SK-N-SH (cell line): Measurements from ENCODE around the gene MREG. TPM values are rescaled to one million over a fixed set of nuclear protein-coding genes. Genes with fewer than 3 reads are reported as not detected.

ENCODE experiments used
- CTCF ChIA-PET: fragments of 300-600, 350-600 bp; formaldehyde crosslinking; extraction: SDS; loops from one replicate; lab custom pipeline; 2021; lab: Yijun Ruan, JAX
- POLR2A ChIA-PET: fragments of 350-600 bp; sonication (Branson Sonifier 250); formaldehyde crosslinking; extraction: SDS; loops from one replicate; lab custom pipeline; 2020; ENCODE audit warnings: antibody characterized with exemption, inconsistent platforms; lab: Yijun Ruan, JAX
- DNase-seq: peaks from one replicate; pipeline ENCODE4 v3.0.0; 2012
- H2AFZ ChIP-seq: fragments of 200-600 bp; sonication (generic); 2 replicates; pipeline ENCODE4 v1.8.1; 2016; ENCODE audit warnings: antibody characterized with exemption, mild to moderate bottlenecking, low read depth
- H3F3A ChIP-seq: fragments of 200-600 bp; sonication (generic); replicated peaks from 2 replicates; pipeline ENCODE3; 2016; ENCODE audit warnings: antibody characterized with exemption, mild to moderate bottlenecking; ENCODE audit not compliant: insufficient read depth
- H3K27ac ChIP-seq, 2 experiments: fragments of 200-500 bp in 1 of 2; fragments of 200-600 bp in 1 of 2; sonication (Bioruptor generic) in 1 of 2; sonication (generic), shearing (Covaris generic) in 1 of 2; 2 replicates each; pipeline versions ENCODE4 v1.5.1 to v1.6.1; 2014 to 2016; ENCODE audit warnings: low read depth in 2 of 2, inconsistent platforms in 1 of 2, low read length in 1 of 2, mild to moderate bottlenecking in 1 of 2, mixed read lengths in 1 of 2
- H3K27me3 ChIP-seq: fragments of 200-600 bp; sonication (generic), shearing (Covaris generic); 2 replicates; pipeline ENCODE4 v1.6.1; 2016; ENCODE audit warnings: mixed run types; ENCODE audit not compliant: insufficient read depth
- H3K36me3 ChIP-seq, 2 experiments: fragments of 200-500 bp in 1 of 2; fragments of 200-600 bp in 1 of 2; sonication (Bioruptor generic) in 1 of 2; sonication (generic) in 1 of 2; replicated peaks in 1 of 2; 2 replicates each; pipeline versions ENCODE3 to v1.5.1; 2014 to 2016; ENCODE audit warnings: low read length in 1 of 2, mild to moderate bottlenecking in 1 of 2; ENCODE audit not compliant: insufficient read depth in 2 of 2, control insufficient read depth in 1 of 2
- H3K4me1 ChIP-seq, 2 experiments: fragments of 200-500 bp in 1 of 2; fragments of 200-600 bp in 1 of 2; sonication (Bioruptor generic) in 1 of 2; sonication (generic), shearing (Covaris generic) in 1 of 2; 2 replicates each; pipeline versions ENCODE4 v1.5.1 to v1.6.1; 2014 to 2016; ENCODE audit warnings: low read depth in 1 of 2, low read length in 1 of 2, mixed run types in 1 of 2; ENCODE audit not compliant: insufficient read depth in 2 of 2, control insufficient read depth in 1 of 2
- H3K4me2 ChIP-seq: fragments of 200-600 bp; sonication (generic), shearing (Covaris generic); 2 replicates; pipeline ENCODE4 v1.6.1; 2017; ENCODE audit warnings: mixed run types
- H3K4me3 ChIP-seq, 2 experiments: fragments of 200-500 bp in 1 of 2; fragments of 200-600 bp in 1 of 2; sonication (Bioruptor generic) in 1 of 2; sonication (generic), shearing (Covaris generic) in 1 of 2; 2 replicates each; pipeline versions ENCODE4 v1.5.1 to v1.8.1; 2014 to 2016; ENCODE audit warnings: low read depth in 2 of 2, inconsistent platforms in 1 of 2, low read length in 1 of 2, mild to moderate bottlenecking in 1 of 2, mixed read lengths in 1 of 2, moderate library complexity in 1 of 2
- H3K79me2 ChIP-seq: fragments of 200-600 bp; sonication (generic); 2 replicates; pipeline ENCODE4 v1.8.1; 2017; ENCODE audit warnings: mild to moderate bottlenecking; ENCODE audit not compliant: insufficient read depth
- H3K9ac ChIP-seq: fragments of 200-600 bp; sonication (generic); 2 replicates; pipeline ENCODE4 v1.6.1; 2017; ENCODE audit warnings: mixed run types
- H3K9me2 ChIP-seq: fragments of 200-600 bp; sonication (generic); 2 replicates; pipeline ENCODE4 v1.6.1; 2017; ENCODE audit warnings: mixed run types
- H3K9me3 ChIP-seq: fragments of 200-600 bp; sonication (generic); 2 replicates; pipeline ENCODE4 v1.6.1; 2017; ENCODE audit warnings: mixed run types, mild to moderate bottlenecking, moderate library complexity
- H4K20me1 ChIP-seq: fragments of 200-600 bp; sonication (generic); 2 replicates; pipeline ENCODE4 v1.6.1; 2017; ENCODE audit warnings: mild to moderate bottlenecking, mixed run types; ENCODE audit not compliant: insufficient read depth
- CHD2 ChIP-seq: fragments of 150-350 bp; IDR thresholded peaks from 2 replicates; pipeline ENCODE4 v1.6.1; 2018; ENCODE audit warnings: low read length; ENCODE audit not compliant: partially characterized antibody
- ELF1 ChIP-seq: IDR thresholded peaks from 2 replicates; pipeline ENCODE4 v1.4.0; 2012
- EP300 ChIP-seq, 2 experiments: IDR thresholded peaks; 2 replicates each; pipeline versions ENCODE4 v1.4.0 to v1.6.1; 2012; ENCODE audit warnings: borderline replicate concordance in 1 of 2, low read depth in 1 of 2, low read length in 1 of 2
- EZH2phosphoT487 ChIP-seq: fragments of 200-600 bp; sonication (generic); IDR thresholded peaks from 2 replicates; pipeline ENCODE4 v1.6.1; 2017; ENCODE audit warnings: low read depth, mixed run types, mild to moderate bottlenecking, antibody characterized with exemption, moderate library complexity, borderline replicate concordance
- FOXJ3 ChIP-seq: sonication (generic); formaldehyde crosslinking; IDR thresholded peaks from 2 replicates; pipeline ENCODE4 v1.5.1; 2020; ENCODE audit warnings: mild to moderate bottlenecking, missing genetic modification reagents
- FOXM1 ChIP-seq: IDR thresholded peaks from 2 replicates; pipeline ENCODE4 v1.4.0; 2012; ENCODE audit warnings: low read depth, mild to moderate bottlenecking
- GATA2 ChIP-seq: sonication (generic); formaldehyde crosslinking; IDR thresholded peaks from 2 replicates; pipeline ENCODE4 v1.5.0; 2020; ENCODE audit warnings: mild to moderate bottlenecking, missing genetic modification reagents
- MXI1 ChIP-seq: IDR thresholded peaks from 2 replicates; pipeline ENCODE4 v1.6.1; 2012; ENCODE audit warnings: mild to moderate bottlenecking, low read depth, low read length, improper control_type of control experiment
- RFX5 ChIP-seq: IDR thresholded peaks from 2 replicates; pipeline ENCODE4 v1.6.1; 2012; ENCODE audit warnings: mild to moderate bottlenecking, improper control_type of control experiment, low read length
- RXRA ChIP-seq: IDR thresholded peaks from 2 replicates; pipeline ENCODE4 v1.4.0; 2012; ENCODE audit warnings: low read depth, mild to moderate bottlenecking, borderline replicate concordance
- SIN3A ChIP-seq: IDR thresholded peaks from 2 replicates; pipeline ENCODE4 v1.6.1; 2012; ENCODE audit warnings: low read depth, mild to moderate bottlenecking, low read length, moderate library complexity, borderline replicate concordance
- TAF1 ChIP-seq: IDR thresholded peaks from 2 replicates; pipeline ENCODE4 v1.6.1; 2012; ENCODE audit warnings: low read depth, mild to moderate bottlenecking, low read length, moderate library complexity, borderline replicate concordance
- TCF12 ChIP-seq: IDR thresholded peaks from 2 replicates; pipeline ENCODE4 v1.4.0; 2012
- USF1 ChIP-seq: IDR thresholded peaks from 2 replicates; pipeline ENCODE4 v1.4.0; 2012; ENCODE audit warnings: low read depth, borderline replicate concordance
- USF2 ChIP-seq: fragments of 150-350 bp; IDR thresholded peaks from 2 replicates; pipeline ENCODE4 v1.6.1; 2017; ENCODE audit warnings: antibody characterized with exemption, low read length, low read depth, borderline replicate concordance
- WGBS: methylation state at CpG from one replicate; pipeline ENCODE4 v1.1.6; 2017; ENCODE audit warnings: low lambda C conversion rate; 5-methylcytosine and 5-hydroxymethylcytosine counted together
- polyA plus RNA-seq, 3 experiments: library from polyadenylated mRNA; depleted of rRNA; stranded (reverse); fragments of >200 nt; gene quantifications; 2 replicates each; pipeline ENCODE4 v1.2.3, GENCODE V29; 2012
- TF ChIP-seq, protein P1 (sequence below): fragments of 200-600 bp; sonication (generic); IDR thresholded peaks from 2 replicates; pipeline ENCODE4 v1.6.1; 2017; ENCODE audit warnings: antibody characterized with exemption, mild to moderate bottlenecking, moderate library complexity
- TF ChIP-seq, protein P2 (sequence below): IDR thresholded peaks from 2 replicates; pipeline ENCODE4 v1.4.0; 2012; ENCODE audit warnings: low read depth

The MREG gene
- polyA plus RNA-seq, 1 of the 3 experiments (the other 2 are of a cell fraction) = 2.5 TPM

GRCh38 chr2:216008387-216008786 is 5.0 kb downstream of the MREG start:
- TF ChIP-seq GATA2 (CRISPR knock-in tag) (no peak), FOXJ3 (no peak), ELF1 (no peak), EZH2phosphoT487 (no peak), SIN3A (no peak), RFX5 (no peak), TCF12 (no peak), RXRA (no peak), CHD2 (no peak), TAF1 (no peak), FOXM1 (no peak), USF2 (no peak), EP300 (IDR thresholded peaks at IDR 0.05; ENCODE audit: borderline replicate concordance in 1 of 2, low read depth in 1 of 2, low read length in 1 of 2) (no peak), USF1 (no peak), MXI1 (no peak)
- TF ChIP-seq, protein P1, sequence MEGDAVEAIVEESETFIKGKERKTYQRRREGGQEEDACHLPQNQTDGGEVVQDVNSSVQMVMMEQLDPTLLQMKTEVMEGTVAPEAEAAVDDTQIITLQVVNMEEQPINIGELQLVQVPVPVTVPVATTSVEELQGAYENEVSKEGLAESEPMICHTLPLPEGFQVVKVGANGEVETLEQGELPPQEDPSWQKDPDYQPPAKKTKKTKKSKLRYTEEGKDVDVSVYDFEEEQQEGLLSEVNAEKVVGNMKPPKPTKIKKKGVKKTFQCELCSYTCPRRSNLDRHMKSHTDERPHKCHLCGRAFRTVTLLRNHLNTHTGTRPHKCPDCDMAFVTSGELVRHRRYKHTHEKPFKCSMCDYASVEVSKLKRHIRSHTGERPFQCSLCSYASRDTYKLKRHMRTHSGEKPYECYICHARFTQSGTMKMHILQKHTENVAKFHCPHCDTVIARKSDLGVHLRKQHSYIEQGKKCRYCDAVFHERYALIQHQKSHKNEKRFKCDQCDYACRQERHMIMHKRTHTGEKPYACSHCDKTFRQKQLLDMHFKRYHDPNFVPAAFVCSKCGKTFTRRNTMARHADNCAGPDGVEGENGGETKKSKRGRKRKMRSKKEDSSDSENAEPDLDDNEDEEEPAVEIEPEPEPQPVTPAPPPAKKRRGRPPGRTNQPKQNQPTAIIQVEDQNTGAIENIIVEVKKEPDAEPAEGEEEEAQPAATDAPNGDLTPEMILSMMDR = no peak
- TF ChIP-seq, protein P2, sequence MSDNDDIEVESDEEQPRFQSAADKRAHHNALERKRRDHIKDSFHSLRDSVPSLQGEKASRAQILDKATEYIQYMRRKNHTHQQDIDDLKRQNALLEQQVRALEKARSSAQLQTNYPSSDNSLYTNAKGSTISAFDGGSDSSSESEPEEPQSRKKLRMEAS = no peak
- ChIA-PET CTCF (interaction anchor here (1.1 kb wide), 1 partner anchor 23 kb away, joined by 3 read pairs; no protein-coding TSS in a partner anchor), POLR2A (no interaction called here)
- H4K20me1 ChIP-seq = no peaks in the 10 kb centered on the region
- H3K79me2 ChIP-seq = no peaks in the 10 kb centered on the region; the same call in 1 of the 2 replicates
- no peak overlapping the region for H3K4me2 ChIP-seq
- DNase-seq = no peak
- H3K9ac ChIP-seq = no peak overlapping the region
- H3K9me2 ChIP-seq = no peaks in the 10 kb centered on the region
- no peak overlapping the region for H2AFZ ChIP-seq
- 81% methylated on average over 3 of the region's 3 CpGs for WGBS
- no peaks in the 10 kb centered on the region for H3K9me3 ChIP-seq
- H3F3A ChIP-seq = peaks cover 13% of the 10 kb centered on the region
- no peaks in the 10 kb centered on the region for H3K27me3 ChIP-seq
- H3K4me3 ChIP-seq = no peak overlapping the region
- H3K36me3 ChIP-seq = no peaks in the 10 kb centered on the region
- no peak overlapping the region for H3K27ac ChIP-seq
- H3K4me1 ChIP-seq = peaks cover 6 to 8% of the 10 kb centered on the region in 2 experiments; a peak in 3 of 4 replicates
